OCI-LY7 (cell line): ENCODE measurements around the gene OTUD3. TPM values are rescaled to one million over a fixed set of nuclear protein-coding genes. Genes with fewer than 3 reads are reported as not detected.

Experiments
- BruUV-seq: library from RNA; stranded (reverse); fragments of 400-500 nt; replicated peaks from 2 replicates; lab custom pipeline; 2021; lab: Mats Ljungman, UMichigan
- CTCF ChIA-PET: fragments of 300-600 bp; sonication (Branson Sonifier 250); formaldehyde crosslinking; loops from one replicate; lab custom pipeline; 2022; ENCODE audit warnings: antibody characterized with exemption; ENCODE audit not compliant: unreplicated experiment; lab: Charles Lee
- POLR2A ChIA-PET: fragments of 300-600 bp; sonication (Branson Sonifier 250); formaldehyde crosslinking; loops from one replicate; lab custom pipeline; 2022; ENCODE audit warnings: antibody characterized with exemption; lab: Charles Lee
- DNase-seq: peaks from one replicate; pipeline ENCODE4 v3.0.0-alpha.2; 2015; ENCODE audit warnings: low spot score
- H2AFZ ChIP-seq: fragments of 200-600 bp; sonication (generic), shearing (Covaris generic); 2 replicates; pipeline ENCODE4 v1.6.1; 2014; ENCODE audit warnings: mild to moderate bottlenecking, antibody characterized with exemption, low read length, moderate library complexity
- H3K27ac ChIP-seq: fragments of 200-600 bp; sonication (generic); 2 replicates; pipeline ENCODE4 v1.5.1; 2014; ENCODE audit warnings: mixed run types, low read depth, mild to moderate bottlenecking, moderate library complexity, low read length, inconsistent platforms; ENCODE audit not compliant: poor library complexity, severe bottlenecking
- H3K36me3 ChIP-seq: fragments of 200-600 bp; sonication (generic); 2 replicates; pipeline ENCODE4 v1.6.1; 2014; ENCODE audit warnings: mild to moderate bottlenecking, antibody characterized with exemption, low read length, moderate library complexity, mixed read lengths; ENCODE audit not compliant: insufficient read depth
- H3K4me1 ChIP-seq: fragments of 200-600 bp; sonication (generic); 2 replicates; pipeline ENCODE4 v1.5.1; 2014; ENCODE audit warnings: mild to moderate bottlenecking, low read length; ENCODE audit not compliant: insufficient read depth, poor library complexity, severe bottlenecking
- H3K4me2 ChIP-seq: fragments of 200-600 bp; sonication (generic); 2 replicates; pipeline ENCODE4 v1.6.1; 2014; ENCODE audit warnings: mild to moderate bottlenecking, low read length
- H3K4me3 ChIP-seq: fragments of 200-600 bp; sonication (generic); 2 replicates; pipeline ENCODE4 v1.5.1; 2014; ENCODE audit warnings: mild to moderate bottlenecking, low read depth, low read length; ENCODE audit not compliant: poor library complexity, severe bottlenecking
- H3K79me2 ChIP-seq: fragments of 200-600 bp; sonication (generic); 2 replicates; pipeline ENCODE4 v1.6.1; 2016; ENCODE audit warnings: low read depth, mild to moderate bottlenecking, low read length, moderate library complexity, mixed read lengths; ENCODE audit not compliant: insufficient read depth
- H3K9me2 ChIP-seq: fragments of 200-600 bp; sonication (generic); 2 replicates; pipeline ENCODE4 v1.6.1; 2016; ENCODE audit warnings: mild to moderate bottlenecking, low read length, mixed read lengths; ENCODE audit not compliant: insufficient read depth
- H3K9me3 ChIP-seq: fragments of 200-600 bp; sonication (generic); 2 replicates; pipeline ENCODE4 v1.6.1; 2014; ENCODE audit warnings: mild to moderate bottlenecking, mixed run types, low read length, mixed read lengths
- H4K20me1 ChIP-seq: fragments of 200-600 bp; sonication (generic); 2 replicates; pipeline ENCODE4 v1.6.1; 2014; ENCODE audit warnings: mild to moderate bottlenecking, antibody characterized with exemption, low read length, moderate library complexity, mixed read lengths; ENCODE audit not compliant: insufficient read depth
- CTCF ChIP-seq: fragments of 200-600 bp; sonication (generic); conservative IDR thresholded peaks from 2 replicates; pipeline ENCODE4 v1.5.1; 2014; ENCODE audit warnings: mild to moderate bottlenecking, antibody characterized with exemption, low read length, moderate library complexity, mixed read lengths
- EZH2phosphoT487 ChIP-seq: fragments of 200-600 bp; sonication (generic); IDR thresholded peaks from 2 replicates; pipeline ENCODE4 v1.6.1; 2018; ENCODE audit warnings: low read depth, borderline replicate concordance, mild to moderate bottlenecking, mixed run types, antibody characterized with exemption, low read length, moderate library complexity, mixed read lengths
- intact Hi-C: fragments of 100-400 bp; cut with micrococcal nuclease; formaldehyde crosslinking; loops from one replicate; pipeline ENCODE4 v1.10.0; 2022; ENCODE audit not compliant: unreplicated experiment
- total RNA-seq, 2 experiments: library from RNA; depleted of rRNA in 1 of 2; stranded (reverse); fragments of >200 nt in 1 of 2; shearing (Covaris generic) in 1 of 2; gene quantifications; 2 replicates each; pipeline ENCODE4 v1.2.3, GENCODE V29; 2014 to 2022

Gene OTUD3
- total RNA-seq, 2 experiments from 2014 or later = 7.3 to 14.7 TPM

GRCh38 chr1:19903621-19904020, 21.4 kb downstream of the OTUD3 start:
- Histone ChIP-seq H3K9me3 (no peaks in the 10 kb centered on the region), H4K20me1 (no peaks in the 10 kb centered on the region), H3K36me3 (peaks cover 97% of the 10 kb centered on the region), H3K27ac (no peak overlapping the region), H3K4me3 (no peak overlapping the region), H2AFZ (no peak overlapping the region), H3K79me2 (no peaks in the 10 kb centered on the region), H3K4me1 (no peaks in the 10 kb centered on the region), H3K9me2 (no peaks in the 10 kb centered on the region), H3K4me2 (no peak overlapping the region)
- DNase-seq = no peak
- intact Hi-C loops = no loop called here
- ChIA-PET CTCF (no interaction called here), POLR2A (interaction anchor here (0.6 kb wide), 1 partner anchor 20 kb away, joined by 3 read pairs; no protein-coding TSS in a partner anchor)
- TF ChIP-seq CTCF (no peak), EZH2phosphoT487 (no peak)
- BruUV-seq = no TSS peak

GRCh38 chr1:19907456-19907855, 25.3 kb downstream of the OTUD3 start:
- Histone ChIP-seq H3K4me2 (no peak overlapping the region), H3K4me3 (no peak overlapping the region), H3K9me2 (no peaks in the 10 kb centered on the region), H2AFZ (no peak overlapping the region), H3K4me1 (no peaks in the 10 kb centered on the region), H3K36me3 (peaks cover 94% of the 10 kb centered on the region), H3K9me3 (no peaks in the 10 kb centered on the region), H3K27ac (no peak overlapping the region), H3K79me2 (no peaks in the 10 kb centered on the region), H4K20me1 (no peaks in the 10 kb centered on the region)
- POLR2A ChIA-PET = no interaction called here
- no TSS peak for BruUV-seq
- CTCF ChIA-PET = no interaction called here
- no peak for DNase-seq
- TF ChIP-seq CTCF (no peak), EZH2phosphoT487 (no peak)
- intact Hi-C loops = no loop called here

GRCh38 chr1:19909392-19909791, 27.2 kb downstream of the OTUD3 start:
- CTCF ChIA-PET = no interaction called here
- intact Hi-C loops = no loop called here
- Histone ChIP-seq H3K4me3 (no peak overlapping the region), H3K79me2 (no peaks in the 10 kb centered on the region), H3K4me1 (no peaks in the 10 kb centered on the region), H3K9me3 (no peaks in the 10 kb centered on the region), H3K4me2 (no peak overlapping the region), H2AFZ (no peak overlapping the region), H3K27ac (no peak overlapping the region), H3K9me2 (no peaks in the 10 kb centered on the region), H3K36me3 (peaks cover 96% of the 10 kb centered on the region), H4K20me1 (no peaks in the 10 kb centered on the region)
- no TSS peak for BruUV-seq
- POLR2A ChIA-PET = interaction anchor here (1.7 kb wide), 1 partner anchor 20 kb away, joined by 3 read pairs; no protein-coding TSS in a partner anchor
- TF ChIP-seq CTCF (no peak), EZH2phosphoT487 (no peak)
- no peak for DNase-seq
